SK-N-SH (cell line): ENCODE measurements around the gene CELF2. TPM values are rescaled to one million over a fixed set of nuclear protein-coding genes. Genes with fewer than 3 reads are reported as not detected.

Experiments
- CTCF ChIA-PET: fragments of 300-600, 350-600 bp; formaldehyde crosslinking; extraction: SDS; loops from one replicate; lab custom pipeline; 2021; lab: Yijun Ruan, JAX
- POLR2A ChIA-PET: fragments of 350-600 bp; sonication (Branson Sonifier 250); formaldehyde crosslinking; extraction: SDS; loops from one replicate; lab custom pipeline; 2020; ENCODE audit warnings: antibody characterized with exemption, inconsistent platforms; lab: Yijun Ruan, JAX
- DNase-seq: peaks from one replicate; pipeline ENCODE4 v3.0.0; 2012
- H2AFZ ChIP-seq: fragments of 200-600 bp; sonication (generic); 2 replicates; pipeline ENCODE4 v1.8.1; 2016; ENCODE audit warnings: antibody characterized with exemption, mild to moderate bottlenecking, low read depth
- H3F3A ChIP-seq: fragments of 200-600 bp; sonication (generic); replicated peaks from 2 replicates; pipeline ENCODE3; 2016; ENCODE audit warnings: antibody characterized with exemption, mild to moderate bottlenecking; ENCODE audit not compliant: insufficient read depth
- H3K27ac ChIP-seq, 2 experiments: fragments of 200-500 bp in 1 of 2; fragments of 200-600 bp in 1 of 2; sonication (Bioruptor generic) in 1 of 2; sonication (generic), shearing (Covaris generic) in 1 of 2; 2 replicates each; pipeline versions ENCODE4 v1.5.1 to v1.6.1; 2014 to 2016; ENCODE audit warnings: low read depth in 2 of 2, inconsistent platforms in 1 of 2, low read length in 1 of 2, mild to moderate bottlenecking in 1 of 2, mixed read lengths in 1 of 2
- H3K27me3 ChIP-seq: fragments of 200-600 bp; sonication (generic), shearing (Covaris generic); 2 replicates; pipeline ENCODE4 v1.6.1; 2016; ENCODE audit warnings: mixed run types; ENCODE audit not compliant: insufficient read depth
- H3K36me3 ChIP-seq, 2 experiments: fragments of 200-500 bp in 1 of 2; fragments of 200-600 bp in 1 of 2; sonication (Bioruptor generic) in 1 of 2; sonication (generic) in 1 of 2; replicated peaks in 1 of 2; 2 replicates each; pipeline versions ENCODE3 to v1.5.1; 2014 to 2016; ENCODE audit warnings: low read length in 1 of 2, mild to moderate bottlenecking in 1 of 2; ENCODE audit not compliant: insufficient read depth in 2 of 2, control insufficient read depth in 1 of 2
- H3K4me1 ChIP-seq, 2 experiments: fragments of 200-500 bp in 1 of 2; fragments of 200-600 bp in 1 of 2; sonication (Bioruptor generic) in 1 of 2; sonication (generic), shearing (Covaris generic) in 1 of 2; 2 replicates each; pipeline versions ENCODE4 v1.5.1 to v1.6.1; 2014 to 2016; ENCODE audit warnings: low read depth in 1 of 2, low read length in 1 of 2, mixed run types in 1 of 2; ENCODE audit not compliant: insufficient read depth in 2 of 2, control insufficient read depth in 1 of 2
- H3K4me2 ChIP-seq: fragments of 200-600 bp; sonication (generic), shearing (Covaris generic); 2 replicates; pipeline ENCODE4 v1.6.1; 2017; ENCODE audit warnings: mixed run types
- H3K4me3 ChIP-seq, 2 experiments: fragments of 200-500 bp in 1 of 2; fragments of 200-600 bp in 1 of 2; sonication (Bioruptor generic) in 1 of 2; sonication (generic), shearing (Covaris generic) in 1 of 2; 2 replicates each; pipeline versions ENCODE4 v1.5.1 to v1.8.1; 2014 to 2016; ENCODE audit warnings: low read depth in 2 of 2, inconsistent platforms in 1 of 2, low read length in 1 of 2, mild to moderate bottlenecking in 1 of 2, mixed read lengths in 1 of 2, moderate library complexity in 1 of 2
- H3K79me2 ChIP-seq: fragments of 200-600 bp; sonication (generic); 2 replicates; pipeline ENCODE4 v1.8.1; 2017; ENCODE audit warnings: mild to moderate bottlenecking; ENCODE audit not compliant: insufficient read depth
- H3K9ac ChIP-seq: fragments of 200-600 bp; sonication (generic); 2 replicates; pipeline ENCODE4 v1.6.1; 2017; ENCODE audit warnings: mixed run types
- H3K9me2 ChIP-seq: fragments of 200-600 bp; sonication (generic); 2 replicates; pipeline ENCODE4 v1.6.1; 2017; ENCODE audit warnings: mixed run types
- H3K9me3 ChIP-seq: fragments of 200-600 bp; sonication (generic); 2 replicates; pipeline ENCODE4 v1.6.1; 2017; ENCODE audit warnings: mixed run types, mild to moderate bottlenecking, moderate library complexity
- H4K20me1 ChIP-seq: fragments of 200-600 bp; sonication (generic); 2 replicates; pipeline ENCODE4 v1.6.1; 2017; ENCODE audit warnings: mild to moderate bottlenecking, mixed run types; ENCODE audit not compliant: insufficient read depth
- EZH2phosphoT487 ChIP-seq: fragments of 200-600 bp; sonication (generic); IDR thresholded peaks from 2 replicates; pipeline ENCODE4 v1.6.1; 2017; ENCODE audit warnings: low read depth, mixed run types, mild to moderate bottlenecking, antibody characterized with exemption, moderate library complexity, borderline replicate concordance
- GABPA ChIP-seq: IDR thresholded peaks from 2 replicates; pipeline ENCODE4 v1.4.0; 2012; ENCODE audit warnings: low read depth, mild to moderate bottlenecking
- JUND ChIP-seq: IDR thresholded peaks from 2 replicates; pipeline ENCODE4 v1.4.0; 2012
- NRF1 ChIP-seq: IDR thresholded peaks from 2 replicates; pipeline ENCODE4 v1.6.1; 2012; ENCODE audit warnings: low read depth, mild to moderate bottlenecking, low read length
- RAD21 ChIP-seq: IDR thresholded peaks from 2 replicates; pipeline ENCODE4 v1.6.1; 2012; ENCODE audit warnings: mild to moderate bottlenecking, low read length
- RFX5 ChIP-seq: IDR thresholded peaks from 2 replicates; pipeline ENCODE4 v1.6.1; 2012; ENCODE audit warnings: mild to moderate bottlenecking, improper control_type of control experiment, low read length
- SMC3 ChIP-seq: IDR thresholded peaks from 2 replicates; pipeline ENCODE4 v1.6.1; 2012; ENCODE audit warnings: low read depth, low read length, improper control_type of control experiment
- TEAD4 ChIP-seq: IDR thresholded peaks from 2 replicates; pipeline ENCODE4 v1.4.0; 2012; ENCODE audit warnings: mild to moderate bottlenecking, borderline replicate concordance; ENCODE audit not compliant: insufficient read depth
- USF2 ChIP-seq: fragments of 150-350 bp; IDR thresholded peaks from 2 replicates; pipeline ENCODE4 v1.6.1; 2017; ENCODE audit warnings: antibody characterized with exemption, low read length, low read depth, borderline replicate concordance
- WGBS: methylation state at CpG from one replicate; pipeline ENCODE4 v1.1.6; 2017; ENCODE audit warnings: low lambda C conversion rate; 5-methylcytosine and 5-hydroxymethylcytosine counted together
- polyA plus RNA-seq, 3 experiments: library from polyadenylated mRNA; depleted of rRNA; stranded (reverse); fragments of >200 nt; gene quantifications; 2 replicates each; pipeline ENCODE4 v1.2.3, GENCODE V29; 2012

The CELF2 gene
- polyA plus RNA-seq, 1 of the 3 experiments (the other 2 are of a cell fraction): 0.03 TPM

- Histone ChIP-seq H2AFZ (no peak overlapping the region; the same call in 1 of the 2 replicates), H3K4me3 (no peak overlapping the region), H4K20me1 (no peaks in the 10 kb centered on the region), H3F3A (no peaks in the 10 kb centered on the region), H3K36me3 (no peaks in the 10 kb centered on the region), H3K4me2 (no peak overlapping the region), H3K27me3 (no peaks in the 10 kb centered on the region), H3K9me2 (no peaks in the 10 kb centered on the region), H3K9me3 (no peaks in the 10 kb centered on the region), H3K79me2 (no peaks in the 10 kb centered on the region), H3K4me1 (peaks cover 0 to 2% of the 10 kb centered on the region in 2 experiments; a peak in 1 of 4 replicates), H3K9ac (no peak overlapping the region), H3K27ac (no peak overlapping the region)
- TF ChIP-seq SMC3 (no peak), TEAD4 (no peak)
- DNase-seq: no peak
- 20% methylated on average over 1 of the region's 1 CpG for WGBS
- POLR2A ChIA-PET: no interaction called here
- CTCF ChIA-PET: no interaction called here
Measured at GRCh38 chr10:11177381-11177780, 159.7 kb downstream of the CELF2 start.

GRCh38 chr10:11177926-11178471 lies 160.3 kb downstream of the CELF2 start:
- ChIA-PET CTCF (no interaction called here), POLR2A (no interaction called here)
- Histone ChIP-seq H3K9me2 (no peaks in the 10 kb centered on the region), H3K27me3 (no peaks in the 10 kb centered on the region), H3F3A (no peaks in the 10 kb centered on the region), H3K79me2 (no peaks in the 10 kb centered on the region), H3K9ac (no peak overlapping the region), H3K4me1 (peaks cover 0 to 2% of the 10 kb centered on the region in 2 experiments; a peak in 1 of 4 replicates), H3K4me2 (no peak overlapping the region), H3K4me3 (no peak overlapping the region), H3K36me3 (no peaks in the 10 kb centered on the region), H3K27ac (no peak overlapping the region), H4K20me1 (no peaks in the 10 kb centered on the region), H2AFZ (no peak overlapping the region), H3K9me3 (no peaks in the 10 kb centered on the region)
- DNase-seq: no peak
- TF ChIP-seq JUND: no peak
- TF ChIP-seq EZH2phosphoT487: no peak
- TF ChIP-seq RAD21: peak; percentile 7; the same call in 1 of the 2 replicates
- TF ChIP-seq GABPA: no peak
- TF ChIP-seq USF2: no peak
- 33% methylated on average over 10 of the region's 18 CpGs for WGBS

GRCh38 chr10:11178606-11179515 lies 161.2 kb downstream of the CELF2 start:
- H3K36me3 ChIP-seq: no peaks in the 10 kb centered on the region
- no peaks in the 10 kb centered on the region for H3F3A ChIP-seq
- WGBS: 37% methylated on average over 17 of the region's 17 CpGs
- H4K20me1 ChIP-seq: no peaks in the 10 kb centered on the region
- H3K79me2 ChIP-seq: no peaks in the 10 kb centered on the region
- H3K9me3 ChIP-seq: no peaks in the 10 kb centered on the region
- no peak overlapping the region for H3K4me2 ChIP-seq
- H2AFZ ChIP-seq: no peak overlapping the region
- H3K9me2 ChIP-seq: no peaks in the 10 kb centered on the region
- no peak overlapping the region for H3K4me3 ChIP-seq
- POLR2A ChIA-PET: no interaction called here
- no peak overlapping the region for H3K27ac ChIP-seq
- DNase-seq: peak; percentile 21
- peaks cover 0 to 2% of the 10 kb centered on the region in 2 experiments; a peak in 1 of 4 replicates for H3K4me1 ChIP-seq
- CTCF ChIA-PET: no interaction called here
- no peak overlapping the region for H3K9ac ChIP-seq
- no peak for TF ChIP-seq NRF1
- peak; percentile 56; the same call in 1 of the 2 replicates for TF ChIP-seq RFX5
- no peaks in the 10 kb centered on the region for H3K27me3 ChIP-seq
